Measurements from ENCODE around the gene BECN2.

The BECN2 gene, protein sequence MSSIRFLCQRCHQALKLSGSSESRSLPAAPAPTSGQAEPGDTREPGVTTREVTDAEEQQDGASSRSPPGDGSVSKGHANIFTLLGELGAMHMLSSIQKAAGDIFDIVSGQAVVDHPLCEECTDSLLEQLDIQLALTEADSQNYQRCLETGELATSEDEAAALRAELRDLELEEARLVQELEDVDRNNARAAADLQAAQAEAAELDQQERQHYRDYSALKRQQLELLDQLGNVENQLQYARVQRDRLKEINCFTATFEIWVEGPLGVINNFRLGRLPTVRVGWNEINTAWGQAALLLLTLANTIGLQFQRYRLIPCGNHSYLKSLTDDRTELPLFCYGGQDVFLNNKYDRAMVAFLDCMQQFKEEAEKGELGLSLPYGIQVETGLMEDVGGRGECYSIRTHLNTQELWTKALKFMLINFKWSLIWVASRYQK

DNA sequence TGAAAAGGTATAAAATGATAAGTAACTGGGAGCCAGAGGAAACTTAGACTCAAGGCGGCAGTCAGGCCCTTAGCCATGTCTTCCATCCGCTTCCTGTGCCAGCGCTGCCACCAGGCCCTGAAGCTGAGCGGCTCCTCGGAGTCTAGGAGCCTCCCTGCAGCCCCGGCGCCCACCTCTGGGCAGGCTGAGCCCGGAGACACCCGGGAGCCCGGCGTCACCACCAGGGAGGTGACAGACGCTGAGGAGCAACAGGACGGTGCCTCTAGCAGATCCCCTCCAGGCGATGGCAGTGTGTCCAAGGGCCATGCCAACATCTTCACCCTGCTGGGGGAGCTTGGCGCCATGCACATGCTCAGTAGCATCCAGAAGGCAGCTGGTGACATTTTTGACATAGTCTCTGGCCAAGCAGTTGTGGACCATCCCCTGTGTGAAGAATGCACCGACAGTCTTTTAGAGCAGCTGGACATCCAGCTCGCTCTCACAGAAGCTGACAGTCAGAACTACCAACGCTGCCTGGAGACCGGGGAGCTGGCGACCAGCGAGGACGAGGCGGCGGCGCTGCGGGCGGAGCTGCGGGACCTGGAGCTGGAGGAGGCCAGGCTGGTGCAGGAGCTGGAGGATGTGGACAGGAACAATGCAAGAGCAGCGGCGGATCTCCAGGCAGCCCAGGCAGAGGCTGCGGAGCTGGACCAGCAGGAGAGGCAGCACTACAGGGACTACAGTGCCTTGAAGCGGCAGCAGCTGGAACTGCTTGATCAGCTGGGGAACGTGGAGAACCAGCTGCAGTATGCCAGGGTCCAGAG lies at the start of gene BECN2:
BECN2 (plus strand) TSS at position 76 of the 803 bp plus-strand sequence; CDS start at position 76, 0 bp downstream.
- H3K9ac ChIP-seq (ENCODE audit: low read length), result no peak within 1 kb of the TSS
- no peak within 1 kb of the TSS for H3K4me3 ChIP-seq (ENCODE audit: low read length)
- H3K4me2 ChIP-seq (ENCODE audit: low read length), result no peak within 1 kb of the TSS
- H4K20me1 ChIP-seq (ENCODE audit: insufficient read depth, low read length), result no peaks in the 10 kb centered on the region
- H3K27ac ChIP-seq (ENCODE audit: low read length), result no peak within 1 kb of the TSS
- no peaks in the 10 kb centered on the region for H3K4me1 ChIP-seq (ENCODE audit: low read length)
- no peak within 1 kb of the TSS for H2AFZ ChIP-seq (ENCODE audit: low read depth, low read length)
- H3K36me3 ChIP-seq (replicated peaks; ENCODE audit: low read depth, low read length), result no peaks in the 10 kb centered on the region
- TF ChIP-seq EZH2phosphoT487 (IDR thresholded peaks at IDR 0.05; ENCODE audit: low read depth), result no peak
- TF ChIP-seq, protein P1, sequence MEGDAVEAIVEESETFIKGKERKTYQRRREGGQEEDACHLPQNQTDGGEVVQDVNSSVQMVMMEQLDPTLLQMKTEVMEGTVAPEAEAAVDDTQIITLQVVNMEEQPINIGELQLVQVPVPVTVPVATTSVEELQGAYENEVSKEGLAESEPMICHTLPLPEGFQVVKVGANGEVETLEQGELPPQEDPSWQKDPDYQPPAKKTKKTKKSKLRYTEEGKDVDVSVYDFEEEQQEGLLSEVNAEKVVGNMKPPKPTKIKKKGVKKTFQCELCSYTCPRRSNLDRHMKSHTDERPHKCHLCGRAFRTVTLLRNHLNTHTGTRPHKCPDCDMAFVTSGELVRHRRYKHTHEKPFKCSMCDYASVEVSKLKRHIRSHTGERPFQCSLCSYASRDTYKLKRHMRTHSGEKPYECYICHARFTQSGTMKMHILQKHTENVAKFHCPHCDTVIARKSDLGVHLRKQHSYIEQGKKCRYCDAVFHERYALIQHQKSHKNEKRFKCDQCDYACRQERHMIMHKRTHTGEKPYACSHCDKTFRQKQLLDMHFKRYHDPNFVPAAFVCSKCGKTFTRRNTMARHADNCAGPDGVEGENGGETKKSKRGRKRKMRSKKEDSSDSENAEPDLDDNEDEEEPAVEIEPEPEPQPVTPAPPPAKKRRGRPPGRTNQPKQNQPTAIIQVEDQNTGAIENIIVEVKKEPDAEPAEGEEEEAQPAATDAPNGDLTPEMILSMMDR (IDR thresholded peaks at IDR 0.05; ENCODE audit: low read depth, low read length), result no peak
- H3K27me3 ChIP-seq (ENCODE audit: low read depth, low read length), result no peaks in the 10 kb centered on the region
- no peaks in the 10 kb centered on the region for H3K79me2 ChIP-seq (ENCODE audit: low read length)
- no peaks in the 10 kb centered on the region for H3K9me3 ChIP-seq (ENCODE audit: insufficient read depth, low read length)

DNA sequence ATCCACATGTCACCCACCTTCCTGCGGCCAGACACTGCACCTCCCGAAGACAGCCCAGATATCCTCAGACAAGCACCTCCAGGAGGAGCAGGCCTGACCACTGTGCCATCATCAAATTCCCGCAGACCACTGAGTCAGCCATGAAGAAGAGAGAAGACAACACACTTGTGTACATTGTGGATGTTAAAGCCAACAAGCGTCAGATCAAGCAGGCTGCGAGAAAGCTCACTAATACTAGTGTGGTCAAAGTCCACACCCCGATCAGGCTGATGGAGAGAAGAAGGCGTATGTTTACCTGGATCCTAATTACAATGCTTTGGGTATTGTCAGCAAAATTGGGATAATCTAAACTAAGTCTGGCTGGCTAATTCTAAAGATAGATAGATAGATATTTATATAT lies 41.4 kb upstream of the BECN2 start:
- Histone ChIP-seq H4K20me1 (ENCODE audit: insufficient read depth, low read length) (no peaks in the 10 kb centered on the region), H3K4me2 (ENCODE audit: low read length) (no peak overlapping the region), H3K27me3 (ENCODE audit: low read depth, low read length) (no peaks in the 10 kb centered on the region), H3K79me2 (ENCODE audit: low read length) (no peaks in the 10 kb centered on the region), H2AFZ (ENCODE audit: low read depth, low read length) (no peak overlapping the region), H3K36me3 (replicated peaks; ENCODE audit: low read depth, low read length) (no peaks in the 10 kb centered on the region), H3K4me1 (ENCODE audit: low read length) (no peaks in the 10 kb centered on the region), H3K4me3 (ENCODE audit: low read length) (no peak overlapping the region), H3K9me3 (ENCODE audit: insufficient read depth, low read length) (no peaks in the 10 kb centered on the region), H3K27ac (ENCODE audit: low read length) (no peak overlapping the region), H3K9ac (ENCODE audit: low read length) (no peak overlapping the region)
- TF ChIP-seq, protein P1 (IDR thresholded peaks at IDR 0.05; ENCODE audit: low read depth, low read length), result no peak
- no peak for TF ChIP-seq EZH2phosphoT487 (IDR thresholded peaks at IDR 0.05; ENCODE audit: low read depth)

DNA sequence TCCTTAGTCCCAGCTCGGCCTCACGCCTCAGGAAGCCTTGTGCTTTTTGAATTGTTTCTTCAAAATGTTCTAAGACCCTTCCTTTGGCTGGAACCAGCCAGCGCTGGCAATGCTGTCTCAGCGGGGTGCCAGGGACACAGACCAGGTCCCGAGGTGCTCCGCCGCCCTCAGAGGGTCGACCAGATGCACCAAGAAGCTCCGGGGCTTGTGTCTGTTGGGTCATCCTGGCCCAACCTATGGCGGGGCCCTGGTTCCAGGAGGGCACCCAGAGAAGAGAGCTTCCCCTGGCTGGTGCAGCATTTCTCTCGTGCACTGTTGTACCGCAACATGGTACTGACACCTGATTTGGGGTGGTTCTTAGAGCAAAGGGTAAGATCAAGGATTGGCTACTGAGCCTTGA lies 40.1 kb upstream of the BECN2 start:
- no peaks in the 10 kb centered on the region for H3K36me3 ChIP-seq (replicated peaks; ENCODE audit: low read depth, low read length)
- H3K27ac ChIP-seq (ENCODE audit: low read length), result no peak overlapping the region
- no peak overlapping the region for H2AFZ ChIP-seq (ENCODE audit: low read depth, low read length)
- H3K27me3 ChIP-seq (ENCODE audit: low read depth, low read length), result no peaks in the 10 kb centered on the region
- H3K9ac ChIP-seq (ENCODE audit: low read length), result no peak overlapping the region
- no peak overlapping the region for H3K4me3 ChIP-seq (ENCODE audit: low read length)
- H3K9me3 ChIP-seq (ENCODE audit: insufficient read depth, low read length), result no peaks in the 10 kb centered on the region
- H3K4me2 ChIP-seq (ENCODE audit: low read length), result no peak overlapping the region
- TF ChIP-seq, protein P1 (IDR thresholded peaks at IDR 0.05; ENCODE audit: low read depth, low read length), result no peak
- TF ChIP-seq EZH2phosphoT487 (IDR thresholded peaks at IDR 0.05; ENCODE audit: low read depth), result no peak
- no peaks in the 10 kb centered on the region for H3K4me1 ChIP-seq (ENCODE audit: low read length)
- no peaks in the 10 kb centered on the region for H4K20me1 ChIP-seq (ENCODE audit: insufficient read depth, low read length)
- no peaks in the 10 kb centered on the region for H3K79me2 ChIP-seq (ENCODE audit: low read length)

DNA sequence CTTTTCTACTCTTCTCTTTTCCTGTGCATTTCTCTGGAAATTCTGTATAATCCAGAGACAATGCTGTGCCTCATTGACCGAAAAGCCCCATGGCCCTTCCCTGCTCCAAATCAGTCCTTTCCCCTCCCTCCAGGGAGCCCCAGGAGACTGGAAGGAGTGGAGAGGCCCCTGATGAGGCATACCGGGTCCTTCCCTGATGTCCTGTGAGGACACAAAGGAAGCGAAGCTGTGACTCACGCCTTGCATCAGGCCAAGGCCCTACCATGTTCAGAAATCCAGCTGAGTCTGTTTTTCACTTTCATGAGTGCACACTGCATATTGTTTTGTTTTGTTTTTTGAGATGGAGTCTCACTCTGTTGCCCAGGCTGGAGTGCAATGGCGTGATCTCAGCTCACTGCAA lies 38.7 kb upstream of the BECN2 start:
- Histone ChIP-seq H2AFZ (ENCODE audit: low read depth, low read length) (no peak overlapping the region), H3K79me2 (ENCODE audit: low read length) (no peaks in the 10 kb centered on the region), H3K4me2 (ENCODE audit: low read length) (no peak overlapping the region), H3K27ac (ENCODE audit: low read length) (no peak overlapping the region), H3K4me1 (ENCODE audit: low read length) (no peaks in the 10 kb centered on the region), H3K9ac (ENCODE audit: low read length) (no peak overlapping the region), H3K9me3 (ENCODE audit: insufficient read depth, low read length) (no peaks in the 10 kb centered on the region), H3K27me3 (ENCODE audit: low read depth, low read length) (no peaks in the 10 kb centered on the region), H3K36me3 (replicated peaks; ENCODE audit: low read depth, low read length) (no peaks in the 10 kb centered on the region), H3K4me3 (ENCODE audit: low read length) (no peak overlapping the region), H4K20me1 (ENCODE audit: insufficient read depth, low read length) (no peaks in the 10 kb centered on the region)
- TF ChIP-seq, protein P1 (IDR thresholded peaks at IDR 0.05; ENCODE audit: low read depth, low read length), result no peak
- TF ChIP-seq EZH2phosphoT487 (IDR thresholded peaks at IDR 0.05; ENCODE audit: low read depth), result no peak
